GM12878 (cell line): ENCODE results near the gene ANO6. TPM values are rescaled to one million over a fixed set of nuclear protein-coding genes. Genes with fewer than 3 reads are reported as not detected.

Experiments used
- ATAC-seq: fragments of 200-7000 bp; cut with Tn5 transposase; 3 replicates; pipeline ENCODE4 v1.9.1; 2020; ENCODE audit warnings: mild to moderate bottlenecking, moderate library complexity
- BruUV-seq: library from RNA; stranded (reverse); fragments of 400-500 nt; replicated peaks from 2 replicates; lab custom pipeline; 2021; lab: Mats Ljungman, UMichigan
- CTCF ChIA-PET: fragments of 300-600 bp; sonication (Branson Sonifier 250); formaldehyde crosslinking; extraction: SDS; loops from one replicate; lab custom pipeline; 2021; ENCODE audit warnings: inconsistent platforms; lab: Yijun Ruan, JAX
- POLR2A ChIA-PET: fragments of 350-600 bp; formaldehyde crosslinking; extraction: SDS; loops from one replicate; lab custom pipeline; 2021; ENCODE audit warnings: inconsistent platforms; lab: Charles Lee
- RAD21 ChIA-PET: fragments of 300-600 bp; sonication (Branson Sonifier 250); formaldehyde crosslinking; loops from one replicate; lab custom pipeline; 2023; ENCODE audit warnings: antibody characterized with exemption; ENCODE audit not compliant: unreplicated experiment; lab: Charles Lee
- SMC1A ChIA-PET: fragments of 300-600 bp; sonication (Branson Sonifier 250); formaldehyde crosslinking; loops from one replicate; lab custom pipeline; 2023; ENCODE audit not compliant: unreplicated experiment, uncharacterized antibody; lab: Charles Lee
- DNase-seq: peaks from one replicate; pipeline ENCODE4 v3.0.0-alpha.2; 2011; ENCODE audit warnings: low read depth, low spot score
- FAIRE-seq: peaks from 3 replicates; lab custom pipeline; 2011; peaks lifted over from hg19 to GRCh38; lab: Jason Lieb, UNC
- H2AFZ ChIP-seq: 2 replicates; pipeline ENCODE4 v1.6.0; 2011; ENCODE audit warnings: low read depth, low read length, control low read depth; ENCODE audit not compliant: control insufficient read depth
- H3K27ac ChIP-seq: 2 replicates; pipeline ENCODE4 v1.5.1; 2011; ENCODE audit warnings: control low read depth; ENCODE audit not compliant: control insufficient read depth, insufficient read depth
- H3K27me3 ChIP-seq, 2 experiments: replicated peaks in 1 of 2; 2 replicates each; pipeline versions ENCODE4 v1.6.0 to v1.6.1; 2011; ENCODE audit warnings: low read length in 1 of 2; ENCODE audit not compliant: control insufficient read depth in 2 of 2, insufficient read depth in 2 of 2
- H3K36me3 ChIP-seq, 2 experiments: 2 replicates each; pipeline ENCODE4 v1.5.1; 2011; ENCODE audit warnings: low read length in 1 of 2; ENCODE audit not compliant: control insufficient read depth in 2 of 2, insufficient read depth in 2 of 2
- H3K4me1 ChIP-seq: 2 replicates; pipeline ENCODE4 v1.6.1; 2011; ENCODE audit warnings: mild to moderate bottlenecking, low read length, moderate library complexity, mixed read lengths; ENCODE audit not compliant: control insufficient read depth, insufficient read depth
- H3K4me2 ChIP-seq: 2 replicates; pipeline ENCODE4 v1.6.0; 2011; ENCODE audit warnings: control low read depth; ENCODE audit not compliant: control insufficient read depth, insufficient read depth
- H3K4me3 ChIP-seq: fragments of 200-600 bp; sonication (generic); 2 replicates; pipeline ENCODE4 v1.5.1; 2016
- H3K79me2 ChIP-seq: 2 replicates; pipeline ENCODE4 v1.6.0; 2011; ENCODE audit warnings: low read length; ENCODE audit not compliant: control insufficient read depth, insufficient read depth
- H3K9ac ChIP-seq: 2 replicates; pipeline ENCODE4 v1.8.0; 2011; ENCODE audit warnings: low read length, control low read depth, mixed read lengths; ENCODE audit not compliant: control insufficient read depth, insufficient read depth
- H3K9me3 ChIP-seq: replicated peaks from 3 replicates; pipeline ENCODE4 v1.5.1; 2011; ENCODE audit warnings: mild to moderate bottlenecking, low read length; ENCODE audit not compliant: control insufficient read depth, insufficient read depth
- H4K20me1 ChIP-seq: 2 replicates; pipeline ENCODE4 v1.6.0; 2011; ENCODE audit not compliant: control insufficient read depth, insufficient read depth
- CBX3 ChIP-seq: fragments of 200-600 bp; sonication (generic); IDR thresholded peaks from 2 replicates; pipeline ENCODE4 v1.6.1; 2016; ENCODE audit warnings: low read depth, borderline replicate concordance
- CHD2 ChIP-seq: IDR thresholded peaks from 2 replicates; pipeline ENCODE4 v1.6.1; 2011; ENCODE audit warnings: low read depth, low read length, improper control_type of control experiment, borderline replicate concordance
- GATAD2B ChIP-seq: fragments of 450-650 bp; conservative IDR thresholded peaks from 2 replicates; pipeline ENCODE4 v1.6.1; 2017; ENCODE audit warnings: low read depth, mild to moderate bottlenecking, moderate library complexity
- MXI1 ChIP-seq: fragments of 150-350 bp; IDR thresholded peaks from 2 replicates; pipeline ENCODE4 v1.6.1; 2011; ENCODE audit warnings: low read depth, mild to moderate bottlenecking, inconsistent platforms, low read length, improper control_type of control experiment
- NFYB ChIP-seq: IDR thresholded peaks from 2 replicates; pipeline ENCODE4 v1.6.1; 2011; ENCODE audit warnings: low read depth, mild to moderate bottlenecking, low read length, improper control_type of control experiment, moderate library complexity; ENCODE audit not compliant: insufficient read depth
- RB1 ChIP-seq: fragments of 450-650 bp; formaldehyde crosslinking; IDR thresholded peaks from 2 replicates; pipeline ENCODE4 v1.6.1; 2017; ENCODE audit warnings: mild to moderate bottlenecking, borderline replicate concordance
- SMC3 ChIP-seq: IDR thresholded peaks from 2 replicates; pipeline ENCODE4 v1.6.1; 2011; ENCODE audit warnings: low read length, improper control_type of control experiment, borderline replicate concordance
- STAT1 ChIP-seq: fragments of 450-650 bp; conservative IDR thresholded peaks from 2 replicates; pipeline ENCODE4 v1.6.1; 2014; ENCODE audit warnings: antibody characterized with exemption, mild to moderate bottlenecking
- WGBS: methylation state at CpG from one replicate; pipeline ENCODE4 v1.1.6; 2016; ENCODE audit warnings: low lambda C conversion rate; ENCODE audit not compliant: insufficient replicate concordance, insufficient coverage; ENCODE audit errors: missing lambda C conversion rate; 5-methylcytosine and 5-hydroxymethylcytosine counted together
- in situ Hi-C: fragments of 300-500 bp; cut with MboI; formaldehyde crosslinking; loops from 9 replicates; pipeline ENCODE4 v1.14.3; 2018; ENCODE audit warnings: mixed read lengths
- intact Hi-C: fragments of 100-400 bp; cut with micrococcal nuclease; formaldehyde crosslinking; loops from one replicate; pipeline ENCODE4 v1.14.2; 2022; ENCODE audit not compliant: unreplicated experiment
- polyA plus RNA-seq, 11 experiments: library from polyadenylated mRNA; depleted of rRNA in 4 of 11; unstranded in 6 of 11; stranded (reverse) in 5 of 11; fragments of >200 nt; fragmentation: Nextera tagmentation in 4 of 11; fragmentation: Illumina TruSeq in 1 of 11; extraction: Ambion mirVana in 4 of 11; extraction: Trizol in 1 of 11; gene quantifications; 1 replicate in 1 of 11; 2 replicates in 10 of 11; pipeline versions ENCODE4 v1.2.1 to v1.2.3, GENCODE V29; 2011 to 2016; ENCODE audit warnings: inconsistent platforms in 2 of 11, missing spikeins in 2 of 11, low read depth in 1 of 11
- total RNA-seq, 4 experiments: library from RNA; depleted of rRNA in 3 of 4; stranded (reverse); fragments of >200 nt in 3 of 4; fragmentation: Illumina TruSeq in 1 of 4; extraction: Trizol in 1 of 4; gene quantifications; 2 replicates each; pipeline versions ENCODE4 v1.2.1 to v1.2.3, GENCODE V29; 2013 to 2021
- TF ChIP-seq, protein P1 (sequence below): fragments of 450-650 bp; IDR thresholded peaks from 2 replicates; pipeline ENCODE4 v1.6.1; 2017; ENCODE audit warnings: antibody characterized with exemption, mild to moderate bottlenecking, moderate library complexity
- TF ChIP-seq, protein P2 (sequence below): fragments of 450-650 bp; conservative IDR thresholded peaks from 2 replicates; pipeline ENCODE4 v1.6.1; 2017; ENCODE audit warnings: mild to moderate bottlenecking, moderate library complexity
- TF ChIP-seq, protein P3 (sequence below): IDR thresholded peaks from 2 replicates; pipeline ENCODE4 v1.6.1; 2012; ENCODE audit warnings: low read depth, low read length, improper control_type of control experiment
- TF ChIP-seq, protein P4 (sequence below): IDR thresholded peaks from 2 replicates; pipeline ENCODE4 v1.6.1; 2011; ENCODE audit warnings: borderline replicate concordance, low read depth, mild to moderate bottlenecking, moderate library complexity, low read length; ENCODE audit not compliant: insufficient read depth, poor library complexity, severe bottlenecking

The ANO6 gene
- total and polyA plus RNA-seq, 10 of the 15 experiments (the other 5 are each of a cell fraction or from before 2014, with no cell fraction given) = 4.6 to 30.3 (median 26.0) TPM

DNA sequence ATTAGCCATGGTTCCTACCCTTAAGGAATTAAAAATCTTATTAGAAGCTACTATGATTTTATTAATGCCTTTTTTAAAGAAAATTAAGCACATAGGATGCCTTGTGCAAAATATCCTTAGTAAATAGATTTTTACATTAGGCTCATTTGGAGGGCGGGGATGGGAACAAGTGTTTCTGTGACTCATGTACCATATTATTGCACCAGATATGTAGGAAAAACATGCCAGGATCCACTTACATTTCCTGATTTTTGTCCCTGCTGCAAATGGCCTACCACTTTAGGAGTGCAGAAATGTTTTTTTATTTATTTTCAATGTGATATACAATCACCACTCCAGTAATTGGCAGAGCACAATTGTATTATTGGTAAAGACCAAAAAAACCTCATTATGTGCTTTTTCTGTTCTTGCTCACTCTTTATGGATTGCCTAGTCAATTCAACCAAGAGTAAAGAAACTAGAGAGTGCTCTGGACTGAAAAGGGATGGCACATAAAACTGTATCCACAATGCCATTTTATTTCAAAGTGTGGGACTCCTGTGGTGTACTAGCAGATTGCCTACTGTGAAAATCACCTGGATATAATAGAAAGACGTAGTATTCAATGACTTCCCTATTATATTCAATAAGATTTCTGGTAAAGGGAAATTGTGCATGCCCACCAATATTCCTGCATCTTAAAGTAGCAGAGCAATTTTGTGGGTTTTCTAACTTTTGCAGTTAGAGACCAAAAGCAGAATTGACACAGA is 86.9 kb downstream of the ANO6 start:
- H3K36me3 ChIP-seq = no peaks in the 10 kb centered on the region; a peak in 2 of 4 replicates
- no peaks in the 10 kb centered on the region for H3K4me1 ChIP-seq
- ChIA-PET CTCF (interaction anchor here (2.6 kb wide), 1 partner anchor 14 kb away, joined by 8 read pairs; no protein-coding TSS in a partner anchor), SMC1A (interaction anchor here (1.3 kb wide), 1 partner anchor 14 kb away, joined by 3 read pairs; no protein-coding TSS in a partner anchor), POLR2A (no interaction called here), RAD21 (no interaction called here)
- no peak overlapping the region for H3K4me3 ChIP-seq
- in situ Hi-C loops (no loop called here), intact Hi-C loops (no loop called here)
- no TSS peak for BruUV-seq
- H2AFZ ChIP-seq = no peak overlapping the region
- no peak overlapping the region for H3K4me2 ChIP-seq
- no peak for ATAC-seq
- DNase-seq = no peak
- H3K27ac ChIP-seq = no peak overlapping the region
- H3K9me3 ChIP-seq = no peaks in the 10 kb centered on the region
- no peaks in the 10 kb centered on the region for H4K20me1 ChIP-seq
- FAIRE-seq = no peak
- no peaks in the 10 kb centered on the region for H3K27me3 ChIP-seq
- WGBS = 100% methylated on average over 2 of the region's 2 CpGs
- no peak overlapping the region for H3K9ac ChIP-seq
- no peaks in the 10 kb centered on the region for H3K79me2 ChIP-seq
- TF ChIP-seq RB1 = no peak
- no peak for TF ChIP-seq SMC3
- no peak for TF ChIP-seq STAT1
- TF ChIP-seq, protein P1, sequence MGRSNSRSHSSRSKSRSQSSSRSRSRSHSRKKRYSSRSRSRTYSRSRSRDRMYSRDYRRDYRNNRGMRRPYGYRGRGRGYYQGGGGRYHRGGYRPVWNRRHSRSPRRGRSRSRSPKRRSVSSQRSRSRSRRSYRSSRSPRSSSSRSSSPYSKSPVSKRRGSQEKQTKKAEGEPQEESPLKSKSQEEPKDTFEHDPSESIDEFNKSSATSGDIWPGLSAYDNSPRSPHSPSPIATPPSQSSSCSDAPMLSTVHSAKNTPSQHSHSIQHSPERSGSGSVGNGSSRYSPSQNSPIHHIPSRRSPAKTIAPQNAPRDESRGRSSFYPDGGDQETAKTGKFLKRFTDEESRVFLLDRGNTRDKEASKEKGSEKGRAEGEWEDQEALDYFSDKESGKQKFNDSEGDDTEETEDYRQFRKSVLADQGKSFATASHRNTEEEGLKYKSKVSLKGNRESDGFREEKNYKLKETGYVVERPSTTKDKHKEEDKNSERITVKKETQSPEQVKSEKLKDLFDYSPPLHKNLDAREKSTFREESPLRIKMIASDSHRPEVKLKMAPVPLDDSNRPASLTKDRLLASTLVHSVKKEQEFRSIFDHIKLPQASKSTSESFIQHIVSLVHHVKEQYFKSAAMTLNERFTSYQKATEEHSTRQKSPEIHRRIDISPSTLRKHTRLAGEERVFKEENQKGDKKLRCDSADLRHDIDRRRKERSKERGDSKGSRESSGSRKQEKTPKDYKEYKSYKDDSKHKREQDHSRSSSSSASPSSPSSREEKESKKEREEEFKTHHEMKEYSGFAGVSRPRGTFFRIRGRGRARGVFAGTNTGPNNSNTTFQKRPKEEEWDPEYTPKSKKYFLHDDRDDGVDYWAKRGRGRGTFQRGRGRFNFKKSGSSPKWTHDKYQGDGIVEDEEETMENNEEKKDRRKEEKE = no peak
- TF ChIP-seq, protein P2, sequence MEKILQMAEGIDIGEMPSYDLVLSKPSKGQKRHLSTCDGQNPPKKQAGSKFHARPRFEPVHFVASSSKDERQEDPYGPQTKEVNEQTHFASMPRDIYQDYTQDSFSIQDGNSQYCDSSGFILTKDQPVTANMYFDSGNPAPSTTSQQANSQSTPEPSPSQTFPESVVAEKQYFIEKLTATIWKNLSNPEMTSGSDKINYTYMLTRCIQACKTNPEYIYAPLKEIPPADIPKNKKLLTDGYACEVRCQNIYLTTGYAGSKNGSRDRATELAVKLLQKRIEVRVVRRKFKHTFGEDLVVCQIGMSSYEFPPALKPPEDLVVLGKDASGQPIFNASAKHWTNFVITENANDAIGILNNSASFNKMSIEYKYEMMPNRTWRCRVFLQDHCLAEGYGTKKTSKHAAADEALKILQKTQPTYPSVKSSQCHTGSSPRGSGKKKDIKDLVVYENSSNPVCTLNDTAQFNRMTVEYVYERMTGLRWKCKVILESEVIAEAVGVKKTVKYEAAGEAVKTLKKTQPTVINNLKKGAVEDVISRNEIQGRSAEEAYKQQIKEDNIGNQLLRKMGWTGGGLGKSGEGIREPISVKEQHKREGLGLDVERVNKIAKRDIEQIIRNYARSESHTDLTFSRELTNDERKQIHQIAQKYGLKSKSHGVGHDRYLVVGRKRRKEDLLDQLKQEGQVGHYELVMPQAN = no peak
- TF ChIP-seq CHD2 = no peak
- TF ChIP-seq, protein P3, sequence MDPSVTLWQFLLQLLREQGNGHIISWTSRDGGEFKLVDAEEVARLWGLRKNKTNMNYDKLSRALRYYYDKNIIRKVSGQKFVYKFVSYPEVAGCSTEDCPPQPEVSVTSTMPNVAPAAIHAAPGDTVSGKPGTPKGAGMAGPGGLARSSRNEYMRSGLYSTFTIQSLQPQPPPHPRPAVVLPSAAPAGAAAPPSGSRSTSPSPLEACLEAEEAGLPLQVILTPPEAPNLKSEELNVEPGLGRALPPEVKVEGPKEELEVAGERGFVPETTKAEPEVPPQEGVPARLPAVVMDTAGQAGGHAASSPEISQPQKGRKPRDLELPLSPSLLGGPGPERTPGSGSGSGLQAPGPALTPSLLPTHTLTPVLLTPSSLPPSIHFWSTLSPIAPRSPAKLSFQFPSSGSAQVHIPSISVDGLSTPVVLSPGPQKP = no peak
- no peak for TF ChIP-seq MXI1
- no peak for TF ChIP-seq GATAD2B
- TF ChIP-seq NFYB = no peak
- TF ChIP-seq, protein P4, sequence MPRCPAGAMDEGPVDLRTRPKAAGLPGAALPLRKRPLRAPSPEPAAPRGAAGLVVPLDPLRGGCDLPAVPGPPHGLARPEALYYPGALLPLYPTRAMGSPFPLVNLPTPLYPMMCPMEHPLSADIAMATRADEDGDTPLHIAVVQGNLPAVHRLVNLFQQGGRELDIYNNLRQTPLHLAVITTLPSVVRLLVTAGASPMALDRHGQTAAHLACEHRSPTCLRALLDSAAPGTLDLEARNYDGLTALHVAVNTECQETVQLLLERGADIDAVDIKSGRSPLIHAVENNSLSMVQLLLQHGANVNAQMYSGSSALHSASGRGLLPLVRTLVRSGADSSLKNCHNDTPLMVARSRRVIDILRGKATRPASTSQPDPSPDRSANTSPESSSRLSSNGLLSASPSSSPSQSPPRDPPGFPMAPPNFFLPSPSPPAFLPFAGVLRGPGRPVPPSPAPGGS = no peak
- TF ChIP-seq CBX3 = no peak
